DMS 273 (cell line): ENCODE data around the gene HS6ST3.
"Not testable (repeated sequence)": the region's sequence is repeated elsewhere in the genome, so short reads cannot be mapped to it uniquely, and the experiment has no call there.

Experiments
- DNase-seq: peaks from one replicate; lab custom pipeline; 2025; ENCODE audit not compliant: unreplicated experiment; lab: John Stamatoyannopoulos, UW

HS6ST3 gene

DNA sequence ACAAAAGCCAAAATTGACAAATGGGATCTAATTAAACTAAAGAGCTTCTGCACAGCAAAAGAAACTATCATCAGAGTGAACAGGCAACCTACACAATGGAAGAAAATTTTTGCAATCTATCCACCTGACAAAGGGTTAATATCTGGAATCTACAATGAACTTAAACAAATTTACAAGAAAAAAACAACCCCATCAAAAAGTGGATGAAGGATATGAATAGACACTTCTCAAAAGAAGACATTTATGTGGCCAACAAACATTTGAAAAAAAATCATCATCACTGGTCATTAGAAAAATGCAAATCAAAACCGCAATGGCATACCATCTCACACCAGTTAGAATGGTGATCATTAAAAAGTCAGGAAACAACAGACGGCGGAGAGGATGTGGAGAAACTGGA is 688.4 kb downstream of the HS6ST3 start:
- not testable (repeated sequence) for DNase-seq

DNA sequence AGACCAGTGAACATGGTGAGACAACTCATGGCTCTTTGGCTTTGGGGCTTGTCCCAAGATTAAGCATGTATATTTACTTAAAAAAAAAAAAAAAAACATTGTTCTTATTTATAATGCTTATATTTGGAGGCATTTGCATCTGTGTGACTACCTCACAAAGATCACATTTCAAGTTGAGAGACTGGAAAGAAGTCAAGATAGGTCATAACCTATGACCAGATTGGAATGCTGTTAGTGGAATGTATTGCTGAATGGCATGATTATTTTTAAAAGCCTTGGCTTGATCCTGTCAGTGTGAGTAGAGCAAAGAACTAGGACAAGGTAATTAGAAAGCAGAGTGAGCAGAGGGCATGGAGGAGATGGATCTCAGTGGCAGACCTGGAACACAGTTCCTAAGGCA is 689.8 kb downstream of the HS6ST3 start:
- no peak for DNase-seq

- no peak for DNase-seq
Observed at GRCh38 chr13:96780105-96780504, 690.2 kb downstream of the HS6ST3 start.

DNA sequence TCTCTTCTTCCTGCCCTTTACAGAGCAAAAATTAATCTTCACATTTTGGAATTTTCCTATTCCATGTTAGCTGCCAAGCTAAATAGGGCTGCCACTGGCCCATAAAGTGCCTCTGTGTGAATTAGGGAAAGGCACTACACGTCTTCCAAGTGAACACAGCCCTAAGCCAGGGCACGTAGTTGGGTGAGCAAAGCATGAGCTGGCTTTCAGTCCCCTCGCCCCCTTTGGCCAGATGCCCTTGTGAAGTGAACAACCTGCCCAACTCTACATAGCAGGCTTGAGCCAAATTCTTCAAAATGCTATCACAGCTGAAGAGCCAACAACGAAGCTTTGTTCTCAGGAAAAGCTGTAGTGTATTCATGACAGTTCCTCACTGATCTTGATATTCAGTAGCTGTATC is 691.2 kb downstream of the HS6ST3 start:
- DNase-seq = no peak

DNA sequence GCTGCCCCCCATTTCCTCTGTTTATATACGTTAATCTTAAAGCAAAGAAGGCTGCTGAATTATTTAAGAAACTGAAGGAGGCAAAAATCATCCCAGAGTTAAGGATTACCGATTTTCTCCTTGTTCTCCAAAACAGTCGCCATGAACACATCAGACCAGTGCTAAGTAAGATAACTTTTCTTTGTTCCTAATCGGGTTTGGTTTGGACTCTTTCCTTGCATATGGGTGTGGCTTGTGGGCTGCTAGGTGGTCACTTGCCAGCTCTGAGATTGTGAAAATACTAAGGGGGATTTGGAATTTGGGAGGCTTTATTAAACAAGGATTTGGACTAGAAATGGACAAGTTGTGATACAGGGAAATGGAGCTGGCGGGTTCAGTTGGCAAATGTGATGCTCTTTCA is 692.3 kb downstream of the HS6ST3 start:
- no peak for DNase-seq

DNA sequence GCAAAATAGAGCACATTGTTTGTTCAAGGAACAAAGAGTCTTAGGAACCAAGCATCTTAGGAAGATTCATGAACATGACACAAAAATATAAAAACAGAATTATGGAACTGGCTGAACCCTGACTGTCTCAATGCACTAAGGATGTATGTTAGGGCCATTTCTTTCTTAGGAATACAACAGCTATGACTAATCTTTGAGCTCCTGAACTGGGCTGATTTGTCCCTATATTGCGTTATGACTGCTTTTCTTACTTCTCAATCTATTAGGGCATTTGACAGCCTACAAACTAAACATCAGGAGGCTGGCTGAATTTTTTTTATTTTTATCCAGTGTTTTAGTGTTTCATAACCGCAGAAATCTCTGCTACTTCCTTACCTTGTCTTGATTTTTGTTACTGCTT is 693.1 kb downstream of the HS6ST3 start:
- DNase-seq = no peak

DNA sequence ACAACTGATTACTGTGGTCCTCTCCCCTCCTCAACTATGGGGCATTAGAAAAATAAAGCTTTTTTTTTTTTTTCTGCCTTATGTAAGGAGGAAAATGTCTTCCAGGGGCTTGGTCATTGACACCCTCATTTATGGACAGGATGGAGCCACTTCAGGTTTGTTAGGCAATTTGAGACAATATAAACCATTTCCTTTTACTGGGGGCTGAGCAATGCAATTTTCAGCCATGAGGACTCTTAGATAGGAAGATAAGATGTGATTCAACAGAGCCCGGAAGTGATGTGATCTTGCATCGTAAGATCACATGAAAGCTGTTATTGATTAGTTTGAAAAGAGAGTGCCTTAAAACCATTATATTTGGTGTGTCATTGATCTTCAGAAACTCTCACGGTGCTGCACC is 693.6 kb downstream of the HS6ST3 start:
- DNase-seq = no peak

DNA sequence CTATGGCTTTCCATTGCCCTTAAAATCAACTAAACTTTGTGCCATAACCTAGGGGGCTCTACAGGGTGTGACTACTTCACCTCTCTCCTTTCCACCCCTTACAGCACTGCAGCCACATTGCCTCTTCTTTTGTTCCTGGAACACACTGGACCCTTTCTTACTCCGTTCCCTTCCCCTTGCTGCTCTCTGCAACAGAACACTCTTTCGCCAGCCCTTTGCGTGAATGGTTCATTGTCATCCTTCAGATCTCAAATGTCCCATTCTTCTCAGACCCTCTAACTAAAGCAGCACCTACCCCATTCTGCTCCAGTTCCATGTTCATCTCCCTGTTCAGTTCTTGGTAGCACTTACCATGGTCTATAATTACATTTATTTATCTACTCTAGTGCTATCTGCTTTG is 696.1 kb downstream of the HS6ST3 start:
- no peak for DNase-seq

DNA sequence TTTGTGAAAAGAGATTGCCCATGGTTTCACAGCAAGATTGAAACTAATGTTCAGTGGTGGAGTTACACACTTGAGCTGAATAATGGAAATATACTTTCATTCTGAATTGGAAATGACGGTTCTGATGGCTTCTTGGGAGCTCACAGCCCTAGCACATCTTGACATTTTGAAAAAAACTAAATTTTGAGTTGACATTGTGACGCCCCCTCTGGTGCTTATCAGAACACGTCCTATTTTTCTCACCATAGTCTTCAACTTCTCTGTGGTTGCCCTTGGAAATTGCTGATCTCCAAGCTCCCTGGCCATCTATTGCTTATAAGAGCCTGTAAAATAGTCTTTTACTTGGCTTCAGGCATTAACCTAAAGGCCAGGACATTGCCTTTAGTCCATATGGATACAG is 702.3 kb downstream of the HS6ST3 start:
- no peak for DNase-seq

DNA sequence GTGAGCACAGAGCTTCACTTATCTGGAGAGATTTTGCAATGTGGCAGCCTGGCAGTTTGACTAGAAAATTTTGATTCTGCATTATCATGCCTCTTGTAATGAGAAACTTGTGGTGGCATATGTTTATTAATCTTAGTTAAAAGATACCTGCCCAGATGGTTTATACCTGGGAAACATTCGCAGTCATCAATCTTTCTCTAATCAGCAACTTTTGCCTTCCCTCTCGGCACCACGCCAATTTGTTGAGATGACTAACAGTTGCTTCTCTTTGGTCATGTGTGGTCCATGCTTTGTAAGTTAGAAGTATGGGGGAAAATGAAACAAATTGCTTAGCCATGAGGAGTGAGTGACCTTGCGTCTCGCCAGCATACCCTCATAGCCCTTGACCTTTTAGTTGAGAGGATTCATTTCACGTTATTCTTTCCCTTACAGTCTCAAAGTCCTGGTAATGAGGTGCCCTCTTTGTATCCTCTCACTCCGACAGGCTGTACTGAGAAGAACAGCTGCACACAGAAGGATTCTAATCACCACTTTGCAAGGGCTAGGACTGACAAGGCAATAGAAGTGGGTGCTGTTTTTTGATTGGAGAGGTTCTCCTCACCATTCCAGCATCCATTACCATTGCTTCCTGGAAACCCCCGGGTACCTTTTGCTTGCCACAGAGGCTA is 703.0 kb downstream of the HS6ST3 start:
- no peak for DNase-seq

GRCh38 chr13:96793404-96793755 is 703.5 kb downstream of the HS6ST3 start:
- DNase-seq = no peak

- no peak for DNase-seq
Observed at GRCh38 chr13:96794669-96795068, 704.8 kb downstream of the HS6ST3 start.

- DNase-seq = peak; percentile 2
Observed at GRCh38 chr13:96795670-96796069, 705.8 kb downstream of the HS6ST3 start.

DNA sequence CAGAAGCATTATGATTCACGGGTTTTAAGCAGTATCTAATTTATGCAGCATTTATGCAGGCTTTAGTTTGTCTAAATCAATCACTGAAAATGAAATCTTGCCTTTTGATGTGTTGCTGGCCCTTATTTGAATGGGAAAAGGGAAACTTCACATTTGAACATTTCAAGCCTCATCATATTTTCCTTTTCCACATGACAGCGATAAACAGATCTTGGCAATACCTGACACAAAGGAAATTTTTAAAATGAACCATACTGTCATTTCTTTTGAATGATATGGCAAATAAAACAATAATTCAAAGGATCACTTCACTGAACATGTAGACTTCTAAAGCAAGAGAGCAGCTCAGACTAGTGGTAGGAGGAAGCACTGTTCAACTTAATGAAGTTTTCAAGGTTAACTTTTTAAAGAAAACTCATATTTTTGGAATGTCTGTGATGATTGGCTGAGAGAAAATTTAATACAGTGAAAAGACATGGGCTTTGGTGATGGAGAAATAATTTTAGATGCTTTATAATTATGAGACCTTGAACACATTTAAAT is 706.3 kb downstream of the HS6ST3 start:
- no peak for DNase-seq

DNA sequence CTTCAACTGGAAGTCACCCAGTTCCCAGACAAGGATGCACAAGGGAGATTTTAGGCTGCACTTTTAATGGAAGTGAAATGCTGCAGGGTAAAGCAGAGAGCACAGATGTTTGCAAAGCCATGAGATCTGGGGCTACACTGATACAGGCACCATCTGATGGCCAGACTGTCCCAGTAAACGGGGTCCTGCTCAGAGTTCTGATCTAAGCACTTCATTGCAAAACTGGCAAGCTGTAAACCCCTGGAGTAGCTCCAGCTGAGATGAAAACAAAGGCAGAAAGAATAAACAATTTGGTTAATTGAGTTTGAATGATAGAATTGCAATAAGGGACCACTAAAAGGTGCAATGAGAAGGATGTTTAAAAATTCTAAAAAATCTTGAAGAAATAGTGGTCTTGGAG is 707.2 kb downstream of the HS6ST3 start:
- peak; percentile 5 for DNase-seq

- DNase-seq = peak; percentile 32
Observed at GRCh38 chr13:96803456-96804100, 713.7 kb downstream of the HS6ST3 start.

DNA sequence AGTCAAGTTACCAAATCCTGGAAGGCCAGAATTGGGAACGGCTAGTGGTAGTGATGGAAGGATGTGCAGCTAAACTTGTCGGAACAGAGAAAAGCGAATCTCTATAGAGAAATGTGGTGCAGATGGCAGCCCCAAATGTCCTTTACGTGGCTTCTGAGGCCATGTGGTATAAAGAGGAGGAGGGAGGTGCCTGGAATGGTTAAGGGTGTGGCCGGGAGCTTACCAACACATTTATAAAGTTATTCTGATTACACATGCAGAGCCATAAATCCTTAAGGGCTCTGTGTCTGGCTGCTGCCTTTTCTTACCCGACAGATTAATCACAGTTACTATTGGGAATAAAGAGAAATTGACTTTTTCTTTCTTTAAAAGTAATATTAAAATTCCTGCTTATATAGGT is 714.3 kb downstream of the HS6ST3 start:
- peak; percentile 40 for DNase-seq

GRCh38 chr13:96806746-96807145 is 716.8 kb downstream of the HS6ST3 start:
- DNase-seq = no peak

- DNase-seq = peak; percentile 33
Observed at GRCh38 chr13:96809366-96810096, 719.6 kb downstream of the HS6ST3 start.

GRCh38 chr13:96810104-96810503 is 720.2 kb downstream of the HS6ST3 start:
- DNase-seq = peak; percentile 39

DNA sequence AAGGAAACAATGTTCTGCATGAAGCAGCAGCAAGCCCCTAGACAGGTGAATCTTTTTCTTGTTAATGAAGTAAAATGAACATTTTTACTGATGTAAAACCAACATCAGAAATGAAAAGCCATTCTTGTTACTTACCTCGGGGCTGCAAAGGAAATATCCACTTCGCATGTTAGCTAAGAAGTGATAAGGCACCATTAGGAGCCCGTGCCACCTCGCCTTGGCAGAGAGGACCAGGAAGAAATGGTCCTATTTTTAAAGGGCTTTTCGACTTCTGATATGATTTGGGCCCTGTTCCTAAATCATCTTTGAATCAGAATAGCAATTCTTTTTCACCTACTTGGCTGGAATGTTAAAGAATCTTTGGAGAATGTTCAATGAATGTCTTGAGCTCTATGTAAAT is 721.1 kb downstream of the HS6ST3 start:
- no peak for DNase-seq

- DNase-seq = no peak
Observed at GRCh38 chr13:96816261-96816660, 726.4 kb downstream of the HS6ST3 start.
